ENCODE measurements around the gene CLDN7. TPM values are rescaled to one million over a fixed set of nuclear protein-coding genes. Genes with fewer than 3 reads are reported as not detected.

Gene CLDN7
- total RNA-seq, 1 experiment from 2014 or later: 286 TPM

DNA sequence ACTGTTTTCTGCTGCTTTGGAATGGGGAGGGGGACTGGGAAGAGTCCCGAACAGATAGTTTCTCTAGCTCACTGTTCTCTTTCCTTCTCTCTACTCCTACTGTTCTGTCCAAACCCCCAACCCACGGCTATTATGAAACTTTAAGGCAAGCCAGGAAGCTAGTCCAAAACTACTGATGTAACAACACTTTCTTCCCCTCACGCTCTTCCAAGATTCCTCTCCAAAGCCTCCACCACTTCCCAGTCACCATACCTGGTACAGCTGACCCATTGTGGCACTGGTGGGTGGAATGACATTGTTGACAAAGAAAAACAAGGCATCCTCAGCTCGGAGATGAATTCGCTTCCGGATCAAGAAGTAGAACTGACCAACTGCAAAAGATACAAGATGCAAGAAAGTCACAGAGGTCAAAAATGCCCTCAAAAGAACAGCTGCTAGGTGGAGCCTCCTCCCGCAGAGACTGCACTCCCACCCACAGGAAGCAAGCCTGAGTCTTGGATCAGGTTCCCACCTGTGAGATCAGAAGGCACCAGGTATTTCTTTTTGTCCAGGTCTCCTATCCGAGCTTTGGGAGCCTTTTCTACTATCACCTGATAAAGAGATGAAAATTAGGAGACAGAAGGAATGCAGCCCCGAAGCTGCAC is 21.1 kb downstream of the CLDN7 start:
- H3K4me1 ChIP-seq (ENCODE audit: control insufficient read depth in 1 of 2, insufficient read depth in 2 of 2, low read length in 2 of 2): peaks cover 27 to 47% of the 10 kb centered on the region in 2 experiments
- H3K9me3 ChIP-seq (ENCODE audit: control insufficient read depth in 1 of 2, insufficient read depth in 1 of 2, low read depth in 1 of 2, low read length in 2 of 2): no peaks in the 10 kb centered on the region
- H4K20me1 ChIP-seq (ENCODE audit: insufficient read depth): no peaks in the 10 kb centered on the region
- POLR2A ChIA-PET: interaction anchor here (1.1 to 2.9 kb wide), 6 partner anchors 10 to 88 kb away, joined by 3 to 13 read pairs (median 6); partner anchors contain the start of genes ACADVL, CTDNEP1, DLG4 and ELP5
- H3K9me2 ChIP-seq (ENCODE audit: insufficient read depth): no peaks in the 10 kb centered on the region
- H3K9ac ChIP-seq (ENCODE audit: low read length): peak overlapping the region; percentile 85
- DNase-seq (ENCODE audit: low read depth, low spot score) (no peak), ATAC-seq (no peak)
- peak overlapping the region; percentile 93 to 97 for H3K4me3 ChIP-seq (replicated peaks in 1 of 2; ENCODE audit: low read depth in 1 of 2, low read length in 2 of 2)
- BruUV-seq (replicated peaks): no TSS peak
- peaks cover 22 to 37% of the 10 kb centered on the region in 2 experiments; a peak in 3 of 4 replicates for H3K36me3 ChIP-seq (ENCODE audit: control insufficient read depth in 1 of 2, insufficient read depth in 2 of 2, low read length in 2 of 2)
- peak overlapping the region; percentile 79 for H3K4me2 ChIP-seq (ENCODE audit: low read length)
- CTCF ChIA-PET: interaction anchor here (0.9 to 1.6 kb wide), 2 partner anchors 21 to 196 kb away, joined by 3 to 4 read pairs; no protein-coding TSS in a partner anchor
- TF ChIP-seq, protein P1, sequence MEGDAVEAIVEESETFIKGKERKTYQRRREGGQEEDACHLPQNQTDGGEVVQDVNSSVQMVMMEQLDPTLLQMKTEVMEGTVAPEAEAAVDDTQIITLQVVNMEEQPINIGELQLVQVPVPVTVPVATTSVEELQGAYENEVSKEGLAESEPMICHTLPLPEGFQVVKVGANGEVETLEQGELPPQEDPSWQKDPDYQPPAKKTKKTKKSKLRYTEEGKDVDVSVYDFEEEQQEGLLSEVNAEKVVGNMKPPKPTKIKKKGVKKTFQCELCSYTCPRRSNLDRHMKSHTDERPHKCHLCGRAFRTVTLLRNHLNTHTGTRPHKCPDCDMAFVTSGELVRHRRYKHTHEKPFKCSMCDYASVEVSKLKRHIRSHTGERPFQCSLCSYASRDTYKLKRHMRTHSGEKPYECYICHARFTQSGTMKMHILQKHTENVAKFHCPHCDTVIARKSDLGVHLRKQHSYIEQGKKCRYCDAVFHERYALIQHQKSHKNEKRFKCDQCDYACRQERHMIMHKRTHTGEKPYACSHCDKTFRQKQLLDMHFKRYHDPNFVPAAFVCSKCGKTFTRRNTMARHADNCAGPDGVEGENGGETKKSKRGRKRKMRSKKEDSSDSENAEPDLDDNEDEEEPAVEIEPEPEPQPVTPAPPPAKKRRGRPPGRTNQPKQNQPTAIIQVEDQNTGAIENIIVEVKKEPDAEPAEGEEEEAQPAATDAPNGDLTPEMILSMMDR (IDR thresholded peaks at IDR 0.05 in 2 of 3, conservative IDR thresholded peaks at IDR 0.05 in 1 of 3; ENCODE audit: borderline replicate concordance in 1 of 3, insufficient read depth in 1 of 3, low read depth in 2 of 3, low read length in 2 of 3): no peak
- TF ChIP-seq FOSL1 (IDR thresholded peaks at IDR 0.05; ENCODE audit: low read depth) (no peak), SP1 (IDR thresholded peaks at IDR 0.05; ENCODE audit: low read depth) (no peak), TCF7L2 (IDR thresholded peaks at IDR 0.05; ENCODE audit: borderline replicate concordance, extremely low read depth, insufficient read depth, insufficient read length) (no peak), ZFX (IDR thresholded peaks at IDR 0.05) (no peak), POLR2AphosphoS5 (IDR thresholded peaks at IDR 0.05; ENCODE audit: low read depth, low read length) (no peak), EZH2 (IDR thresholded peaks at IDR 0.05) (no peak), EGR1 (IDR thresholded peaks at IDR 0.05; ENCODE audit: low read depth) (no peak), YY1 (IDR thresholded peaks at IDR 0.05; ENCODE audit: extremely low read depth, insufficient replicate concordance, low read depth, low read length) (no peak), ELF1 (IDR thresholded peaks at IDR 0.05; ENCODE audit: borderline replicate concordance, low read depth) (no peak), JUND (IDR thresholded peaks at IDR 0.05) (no peak), ZNF274 (IDR thresholded peaks at IDR 0.05; ENCODE audit: low read depth, low read length) (no peak), RAD21 (IDR thresholded peaks at IDR 0.05; ENCODE audit: low read depth) (no peak), SIN3A (IDR thresholded peaks at IDR 0.05; ENCODE audit: low read depth) (no peak)
- TF ChIP-seq, protein P2, sequence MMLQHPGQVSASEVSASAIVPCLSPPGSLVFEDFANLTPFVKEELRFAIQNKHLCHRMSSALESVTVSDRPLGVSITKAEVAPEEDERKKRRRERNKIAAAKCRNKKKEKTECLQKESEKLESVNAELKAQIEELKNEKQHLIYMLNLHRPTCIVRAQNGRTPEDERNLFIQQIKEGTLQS (IDR thresholded peaks at IDR 0.05): no peak
- TF ChIP-seq, protein P3, sequence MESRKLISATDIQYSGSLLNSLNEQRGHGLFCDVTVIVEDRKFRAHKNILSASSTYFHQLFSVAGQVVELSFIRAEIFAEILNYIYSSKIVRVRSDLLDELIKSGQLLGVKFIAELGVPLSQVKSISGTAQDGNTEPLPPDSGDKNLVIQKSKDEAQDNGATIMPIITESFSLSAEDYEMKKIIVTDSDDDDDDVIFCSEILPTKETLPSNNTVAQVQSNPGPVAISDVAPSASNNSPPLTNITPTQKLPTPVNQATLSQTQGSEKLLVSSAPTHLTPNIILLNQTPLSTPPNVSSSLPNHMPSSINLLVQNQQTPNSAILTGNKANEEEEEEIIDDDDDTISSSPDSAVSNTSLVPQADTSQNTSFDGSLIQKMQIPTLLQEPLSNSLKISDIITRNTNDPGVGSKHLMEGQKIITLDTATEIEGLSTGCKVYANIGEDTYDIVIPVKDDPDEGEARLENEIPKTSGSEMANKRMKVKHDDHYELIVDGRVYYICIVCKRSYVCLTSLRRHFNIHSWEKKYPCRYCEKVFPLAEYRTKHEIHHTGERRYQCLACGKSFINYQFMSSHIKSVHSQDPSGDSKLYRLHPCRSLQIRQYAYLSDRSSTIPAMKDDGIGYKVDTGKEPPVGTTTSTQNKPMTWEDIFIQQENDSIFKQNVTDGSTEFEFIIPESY (IDR thresholded peaks at IDR 0.05; ENCODE audit: extremely low read depth, insufficient replicate concordance, low read length): no peak
- TF ChIP-seq, protein P4, sequence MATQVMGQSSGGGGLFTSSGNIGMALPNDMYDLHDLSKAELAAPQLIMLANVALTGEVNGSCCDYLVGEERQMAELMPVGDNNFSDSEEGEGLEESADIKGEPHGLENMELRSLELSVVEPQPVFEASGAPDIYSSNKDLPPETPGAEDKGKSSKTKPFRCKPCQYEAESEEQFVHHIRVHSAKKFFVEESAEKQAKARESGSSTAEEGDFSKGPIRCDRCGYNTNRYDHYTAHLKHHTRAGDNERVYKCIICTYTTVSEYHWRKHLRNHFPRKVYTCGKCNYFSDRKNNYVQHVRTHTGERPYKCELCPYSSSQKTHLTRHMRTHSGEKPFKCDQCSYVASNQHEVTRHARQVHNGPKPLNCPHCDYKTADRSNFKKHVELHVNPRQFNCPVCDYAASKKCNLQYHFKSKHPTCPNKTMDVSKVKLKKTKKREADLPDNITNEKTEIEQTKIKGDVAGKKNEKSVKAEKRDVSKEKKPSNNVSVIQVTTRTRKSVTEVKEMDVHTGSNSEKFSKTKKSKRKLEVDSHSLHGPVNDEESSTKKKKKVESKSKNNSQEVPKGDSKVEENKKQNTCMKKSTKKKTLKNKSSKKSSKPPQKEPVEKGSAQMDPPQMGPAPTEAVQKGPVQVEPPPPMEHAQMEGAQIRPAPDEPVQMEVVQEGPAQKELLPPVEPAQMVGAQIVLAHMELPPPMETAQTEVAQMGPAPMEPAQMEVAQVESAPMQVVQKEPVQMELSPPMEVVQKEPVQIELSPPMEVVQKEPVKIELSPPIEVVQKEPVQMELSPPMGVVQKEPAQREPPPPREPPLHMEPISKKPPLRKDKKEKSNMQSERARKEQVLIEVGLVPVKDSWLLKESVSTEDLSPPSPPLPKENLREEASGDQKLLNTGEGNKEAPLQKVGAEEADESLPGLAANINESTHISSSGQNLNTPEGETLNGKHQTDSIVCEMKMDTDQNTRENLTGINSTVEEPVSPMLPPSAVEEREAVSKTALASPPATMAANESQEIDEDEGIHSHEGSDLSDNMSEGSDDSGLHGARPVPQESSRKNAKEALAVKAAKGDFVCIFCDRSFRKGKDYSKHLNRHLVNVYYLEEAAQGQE (IDR thresholded peaks at IDR 0.05; ENCODE audit: low read depth): no peak
- TF ChIP-seq, protein P5, sequence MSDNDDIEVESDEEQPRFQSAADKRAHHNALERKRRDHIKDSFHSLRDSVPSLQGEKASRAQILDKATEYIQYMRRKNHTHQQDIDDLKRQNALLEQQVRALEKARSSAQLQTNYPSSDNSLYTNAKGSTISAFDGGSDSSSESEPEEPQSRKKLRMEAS (IDR thresholded peaks at IDR 0.05): no peak
- H2AFZ ChIP-seq (ENCODE audit: low read depth, low read length, poor library complexity, severe bottlenecking): no peak overlapping the region
- H3K27ac ChIP-seq (ENCODE audit: low read depth, low read length): peak overlapping the region; percentile 92
- peaks cover 49% of the 10 kb centered on the region for H3K79me2 ChIP-seq (ENCODE audit: insufficient read depth, low read length)
- no peaks in the 10 kb centered on the region for H3K27me3 ChIP-seq (ENCODE audit: insufficient read depth, low read length)
- RAD21 ChIA-PET (ENCODE audit: low non-redundant PET in 1 of 2, low total read pairs in 2 of 2, uncharacterized antibody in 2 of 2, unreplicated experiment in 2 of 2): interaction anchor here in 1 of 2 experiments (1.3 kb wide), 1 partner anchor 20 kb away, joined by 5 read pairs; no protein-coding TSS in a partner anchor
- intact Hi-C loops (cut with micrococcal nuclease): no loop called here

Measured in HCT116 (cell line).